SK-N-SH treated with all-trans-retinoic acid at 6 μM for 48 hours (cell line): Measurements from ENCODE around the gene NEGR1.

Experiments
- ATAC-seq: fragments of 200-7000 bp; cut with Tn5 transposase; 3 replicates; pipeline ENCODE4 v1.9.1; 2020; ENCODE audit warnings: mild to moderate bottlenecking, moderate library complexity
- ARNTL ChIP-seq: fragments of 450-650 bp; formaldehyde crosslinking; IDR thresholded peaks from 2 replicates; pipeline ENCODE4 v1.5.0; 2020; ENCODE audit warnings: low read depth, mild to moderate bottlenecking, moderate library complexity, borderline replicate concordance
- BACH2 ChIP-seq: fragments of 250-450 bp; sonication (Bioruptor Pico); IDR thresholded peaks from 2 replicates; pipeline ENCODE4 v1.9.0; 2021; ENCODE audit warnings: mild to moderate bottlenecking, borderline replicate concordance
- CSDC2 ChIP-seq: fragments of 250-450 bp; sonication (Bioruptor Pico); IDR thresholded peaks from 2 replicates; pipeline ENCODE4 v1.5.0; 2020; ENCODE audit warnings: mild to moderate bottlenecking, moderate library complexity
- CSRNP3 ChIP-seq: fragments of 250-450 bp; sonication (Bioruptor Pico); IDR thresholded peaks from 2 replicates; pipeline ENCODE4 v1.5.1; 2021; ENCODE audit warnings: mild to moderate bottlenecking, moderate library complexity
- ESRRG ChIP-seq: fragments of 250-450 bp; sonication (Bioruptor Pico); IDR thresholded peaks from 2 replicates; pipeline ENCODE4 v1.6.1; 2021; ENCODE audit warnings: mild to moderate bottlenecking
- GLIS3 ChIP-seq: fragments of 250-450 bp; sonication (Bioruptor Pico); IDR thresholded peaks from 2 replicates; pipeline ENCODE4 v1.5.0; 2020; ENCODE audit warnings: mild to moderate bottlenecking, moderate library complexity
- ISL1 ChIP-seq: fragments of 250-450 bp; sonication (Bioruptor Pico); IDR thresholded peaks from 2 replicates; pipeline ENCODE4 v2.1.2; 2022; ENCODE audit warnings: mild to moderate bottlenecking, moderate library complexity
- OSR1 ChIP-seq: fragments of 250-450 bp; sonication (Bioruptor Pico); IDR thresholded peaks from 2 replicates; pipeline ENCODE4 v1.8.0; 2022; ENCODE audit warnings: moderate library complexity, mild to moderate bottlenecking, inconsistent platforms
- PATZ1 ChIP-seq: fragments of 250-450 bp; sonication (Bioruptor Pico); IDR thresholded peaks from 2 replicates; pipeline ENCODE4 v1.8.0; 2020; ENCODE audit warnings: mild to moderate bottlenecking, moderate library complexity, borderline replicate concordance
- PPARA ChIP-seq: fragments of 250-450 bp; sonication (Bioruptor Pico); IDR thresholded peaks from 2 replicates; pipeline ENCODE4 v1.5.0; 2020; ENCODE audit warnings: mild to moderate bottlenecking, borderline replicate concordance
- RARB ChIP-seq: fragments of 250-450 bp; sonication (Bioruptor Pico); IDR thresholded peaks from 2 replicates; pipeline ENCODE4 v1.8.0; 2021; ENCODE audit warnings: mild to moderate bottlenecking, moderate library complexity
- SNAI2 ChIP-seq: fragments of 250-450 bp; sonication (Bioruptor Pico); IDR thresholded peaks from 2 replicates; pipeline ENCODE4 v1.5.0; 2020; ENCODE audit warnings: mild to moderate bottlenecking, moderate library complexity
- TCF4 ChIP-seq: fragments of 250-450 bp; sonication (Bioruptor Pico); IDR thresholded peaks from 2 replicates; pipeline ENCODE4 v1.8.0; 2021; ENCODE audit warnings: mild to moderate bottlenecking, moderate library complexity, borderline replicate concordance
- TOX ChIP-seq: fragments of 250-450 bp; sonication (Bioruptor Pico); IDR thresholded peaks from 2 replicates; pipeline ENCODE4 v1.8.0; 2021; ENCODE audit warnings: mild to moderate bottlenecking, moderate library complexity, borderline replicate concordance
- ZC3H10 ChIP-seq: fragments of 250-450 bp; sonication (Bioruptor Pico); IDR thresholded peaks from 2 replicates; pipeline ENCODE4 v1.5.1; 2021; ENCODE audit warnings: mild to moderate bottlenecking, moderate library complexity
- ZFP3 ChIP-seq: fragments of 250-450 bp; sonication (Bioruptor Pico); IDR thresholded peaks from 2 replicates; pipeline ENCODE4 v1.5.0; 2020; ENCODE audit warnings: mild to moderate bottlenecking, moderate library complexity
- ZFP30 ChIP-seq: fragments of 450-650 bp; formaldehyde crosslinking; IDR thresholded peaks from 2 replicates; pipeline ENCODE4 v1.5.0; 2022; ENCODE audit warnings: mild to moderate bottlenecking, moderate library complexity
- ZNF565 ChIP-seq: fragments of 450-650 bp; formaldehyde crosslinking; conservative IDR thresholded peaks from 2 replicates; pipeline ENCODE4 v1.5.0; 2020; ENCODE audit warnings: low read depth, mild to moderate bottlenecking, moderate library complexity
- ZNF70 ChIP-seq: fragments of 450-650 bp; formaldehyde crosslinking; IDR thresholded peaks from 2 replicates; pipeline ENCODE4 v1.5.0; 2020; ENCODE audit warnings: mild to moderate bottlenecking, moderate library complexity
- ZNF8 ChIP-seq: fragments of 450-650 bp; formaldehyde crosslinking; IDR thresholded peaks from 2 replicates; pipeline ENCODE4 v1.5.0; 2020; ENCODE audit warnings: mild to moderate bottlenecking, moderate library complexity
- TF ChIP-seq, protein P1 (sequence below): fragments of 250-450 bp; sonication (Bioruptor Pico); IDR thresholded peaks from 2 replicates; pipeline ENCODE4 v1.5.1; 2020; ENCODE audit warnings: low read depth, mild to moderate bottlenecking, moderate library complexity
- TF ChIP-seq, protein P2 (sequence below): fragments of 250-450 bp; sonication (Bioruptor Pico); IDR thresholded peaks from 2 replicates; pipeline ENCODE4 v1.8.0; 2021; ENCODE audit warnings: low read depth, mild to moderate bottlenecking, moderate library complexity, borderline replicate concordance

Gene NEGR1

DNA sequence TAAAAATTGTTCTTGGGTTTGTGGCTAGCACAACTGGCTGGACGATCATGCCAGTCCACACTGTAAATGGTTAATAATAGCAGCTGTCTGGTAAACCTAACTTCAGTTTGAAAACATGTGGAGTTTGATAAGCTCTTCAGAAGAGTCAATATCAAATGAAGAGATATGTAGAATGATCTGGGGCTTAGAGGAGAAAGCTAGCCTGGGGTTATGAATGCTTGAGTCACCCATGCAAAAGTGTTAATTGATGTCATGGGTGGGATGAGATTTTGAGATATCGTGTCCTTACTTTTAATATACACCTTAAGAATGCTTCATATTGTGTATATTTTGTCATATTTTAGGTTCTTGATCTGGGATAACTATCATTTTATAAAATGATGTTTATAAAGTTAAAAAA is 646.8 kb downstream of the NEGR1 start:
- TF ChIP-seq, protein P1, sequence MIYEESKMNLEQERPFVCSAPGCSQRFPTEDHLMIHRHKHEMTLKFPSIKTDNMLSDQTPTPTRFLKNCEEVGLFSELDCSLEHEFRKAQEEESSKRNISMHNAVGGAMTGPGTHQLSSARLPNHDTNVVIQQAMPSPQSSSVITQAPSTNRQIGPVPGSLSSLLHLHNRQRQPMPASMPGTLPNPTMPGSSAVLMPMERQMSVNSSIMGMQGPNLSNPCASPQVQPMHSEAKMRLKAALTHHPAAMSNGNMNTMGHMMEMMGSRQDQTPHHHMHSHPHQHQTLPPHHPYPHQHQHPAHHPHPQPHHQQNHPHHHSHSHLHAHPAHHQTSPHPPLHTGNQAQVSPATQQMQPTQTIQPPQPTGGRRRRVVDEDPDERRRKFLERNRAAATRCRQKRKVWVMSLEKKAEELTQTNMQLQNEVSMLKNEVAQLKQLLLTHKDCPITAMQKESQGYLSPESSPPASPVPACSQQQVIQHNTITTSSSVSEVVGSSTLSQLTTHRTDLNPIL (CRISPR knock-in tag) = no peak
- TF ChIP-seq GLIS3 (CRISPR knock-in tag) (no peak), OSR1 (CRISPR knock-in tag) (no peak), ZFP3 (CRISPR knock-in tag) (no peak), TCF4 (CRISPR knock-in tag) (no peak), PPARA (CRISPR knock-in tag) (no peak), CSDC2 (CRISPR knock-in tag) (no peak), ZFP30 (CRISPR knock-in tag) (no peak), CSRNP3 (no peak), RARB (CRISPR knock-in tag) (no peak), ZC3H10 (no peak), PATZ1 (no peak), ZNF70 (no peak), ARNTL (CRISPR knock-in tag) (no peak)
- TF ChIP-seq, protein P2, sequence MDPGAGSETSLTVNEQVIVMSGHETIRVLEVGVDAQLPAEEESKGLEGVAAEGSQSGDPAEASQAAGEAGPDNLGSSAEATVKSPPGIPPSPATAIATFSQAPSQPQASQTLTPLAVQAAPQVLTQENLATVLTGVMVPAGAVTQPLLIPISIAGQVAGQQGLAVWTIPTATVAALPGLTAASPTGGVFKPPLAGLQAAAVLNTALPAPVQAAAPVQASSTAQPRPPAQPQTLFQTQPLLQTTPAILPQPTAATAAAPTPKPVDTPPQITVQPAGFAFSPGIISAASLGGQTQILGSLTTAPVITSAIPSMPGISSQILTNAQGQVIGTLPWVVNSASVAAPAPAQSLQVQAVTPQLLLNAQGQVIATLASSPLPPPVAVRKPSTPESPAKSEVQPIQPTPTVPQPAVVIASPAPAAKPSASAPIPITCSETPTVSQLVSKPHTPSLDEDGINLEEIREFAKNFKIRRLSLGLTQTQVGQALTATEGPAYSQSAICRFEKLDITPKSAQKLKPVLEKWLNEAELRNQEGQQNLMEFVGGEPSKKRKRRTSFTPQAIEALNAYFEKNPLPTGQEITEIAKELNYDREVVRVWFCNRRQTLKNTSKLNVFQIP (CRISPR knock-in tag) = no peak
- ATAC-seq = no peak

DNA sequence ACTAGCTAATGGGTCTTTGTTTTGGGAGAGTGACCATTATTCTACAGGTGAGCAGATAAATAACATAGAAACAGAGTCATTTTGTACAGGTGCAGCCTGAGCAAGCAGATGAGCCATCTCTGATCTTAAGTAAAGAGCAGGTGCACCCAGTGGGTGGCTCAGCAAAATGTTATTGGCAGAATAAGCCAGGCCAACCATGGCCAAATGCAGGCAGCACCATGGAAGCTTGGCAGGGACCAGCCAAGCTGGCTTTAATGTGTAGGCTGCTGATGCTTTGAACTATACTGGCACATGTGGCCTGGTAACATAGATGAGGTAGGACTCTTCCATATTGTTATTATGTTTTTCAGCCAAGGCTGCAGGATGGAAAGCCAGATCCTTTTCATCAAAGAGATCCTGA is 648.2 kb downstream of the NEGR1 start:
- ATAC-seq = no peak
- TF ChIP-seq TCF4 (CRISPR knock-in tag) (no peak), ZNF8 (CRISPR knock-in tag) (no peak), ESRRG (no peak), ISL1 (CRISPR knock-in tag) (no peak), ZNF70 (no peak), ZC3H10 (no peak), PPARA (CRISPR knock-in tag) (no peak)

- ATAC-seq = no peak
- TF ChIP-seq PPARA (CRISPR knock-in tag) (no peak), TOX (CRISPR knock-in tag) (no peak), ZNF70 (no peak), CSRNP3 (no peak), RARB (CRISPR knock-in tag) (no peak), SNAI2 (CRISPR knock-in tag) (no peak), BACH2 (CRISPR knock-in tag) (no peak), ARNTL (CRISPR knock-in tag) (no peak), ZNF565 (CRISPR knock-in tag) (no peak), PATZ1 (no peak), CSDC2 (CRISPR knock-in tag) (no peak), ZFP30 (CRISPR knock-in tag) (no peak)
- TF ChIP-seq, protein P2 (CRISPR knock-in tag) = no peak
These were observed 652.3 kb downstream of the NEGR1 start for GRCh38 chr1:71630073-71630472.
